ENCODE measurements around the gene ATP8B3. TPM values are rescaled to one million over a fixed set of nuclear protein-coding genes. Genes with fewer than 3 reads are reported as not detected.
"Not testable (repeated sequence)": the region's sequence is repeated elsewhere in the genome, so short reads cannot be mapped to it uniquely, and the experiment has no call there.

Gene ATP8B3
- total RNA-seq, 1 experiment from 2014 or later, result 9.6 TPM

DNA sequence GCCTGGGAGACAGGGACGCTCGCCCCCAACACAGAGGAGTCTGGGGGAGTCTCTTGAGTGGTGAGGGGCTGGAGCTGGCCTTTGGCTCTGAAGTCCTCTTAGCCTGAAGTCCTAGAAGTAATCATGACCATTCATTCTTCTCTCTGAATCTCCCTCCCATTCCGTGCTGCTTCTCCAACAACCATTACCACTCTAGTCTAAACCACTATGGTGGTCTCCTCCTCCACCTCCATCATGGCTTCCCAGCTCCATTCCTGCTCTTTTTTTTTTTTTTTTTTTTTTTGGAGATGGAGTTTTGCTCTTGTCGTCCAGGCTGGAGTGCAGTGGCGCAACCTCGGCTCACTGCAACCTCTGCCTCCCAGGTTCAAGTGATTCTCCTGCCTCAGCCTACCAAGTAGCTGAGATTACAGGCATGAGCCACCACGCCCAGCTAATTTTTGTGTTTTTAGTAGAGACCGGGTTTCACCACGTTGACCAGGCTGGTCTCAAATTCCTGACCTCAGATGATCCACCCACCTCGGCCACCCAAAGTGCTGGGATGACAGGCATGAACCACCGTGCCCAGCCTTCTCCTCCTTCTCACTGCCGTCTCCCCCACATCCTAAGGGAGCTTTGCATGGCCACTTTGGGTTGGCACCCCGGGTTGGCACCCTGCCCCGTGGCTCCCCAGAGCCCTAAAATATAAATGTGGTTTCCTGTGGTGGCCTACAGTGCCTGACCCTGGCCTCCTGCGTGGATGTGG, 51.1 kb downstream of the ATP8B3 start:
- H4K20me1 ChIP-seq (ENCODE audit: control insufficient read depth, insufficient read depth, insufficient read length); H3K14ac ChIP-seq (ENCODE audit: insufficient read depth, low read length); H4K91ac ChIP-seq (ENCODE audit: insufficient read length, low read depth, low read length); H3K18ac ChIP-seq (ENCODE audit: insufficient read length, low read depth, low read length); H3K27ac ChIP-seq (ENCODE audit: insufficient read length, low read depth, low read length); H4K5ac ChIP-seq (ENCODE audit: insufficient read length, low read depth, low read length); H3K36me3 Mint-ChIP-seq (ENCODE audit: insufficient read depth in 1 of 3, low read depth in 3 of 3); H3K9ac ChIP-seq (ENCODE audit: extremely low read depth, insufficient read length, low read length); H2AK5ac ChIP-seq (ENCODE audit: insufficient read length, low read length); H3K4ac ChIP-seq (ENCODE audit: low read depth, low read length); H3K79me1 ChIP-seq (ENCODE audit: insufficient read depth, low read depth, low read length, poor library complexity, severe bottlenecking); H2BK5ac ChIP-seq (ENCODE audit: insufficient read length, low read length); H3K4me1 ChIP-seq (ENCODE audit: insufficient read depth, low read length); H3K9me3 ChIP-seq (ENCODE audit: control insufficient read depth, low read depth, low read length); H3K23ac ChIP-seq (ENCODE audit: insufficient read length, low read depth, low read length); DNase-seq; H2BK12ac ChIP-seq (ENCODE audit: insufficient read length, low read depth, low read length); H3K27ac Mint-ChIP-seq; H2AFZ ChIP-seq (ENCODE audit: low read length); H3T11ph ChIP-seq (ENCODE audit: low read length); H4K8ac ChIP-seq (replicated peaks; ENCODE audit: insufficient read length, low read depth, low read length); H3K4me2 ChIP-seq (ENCODE audit: insufficient read depth, insufficient read length, low read length); H3K56ac ChIP-seq (ENCODE audit: insufficient read length, low read depth, low read length); H3K79me2 ChIP-seq (ENCODE audit: insufficient read depth, low read length); H3K23me2 ChIP-seq (ENCODE audit: insufficient read length, low read depth, low read length, poor library complexity, severe bottlenecking); H2BK15ac ChIP-seq (ENCODE audit: low read depth, low read length); H2BK20ac ChIP-seq (ENCODE audit: low read depth, low read length, poor library complexity, severe bottlenecking); H2BK120ac ChIP-seq (ENCODE audit: low read depth, low read length, poor library complexity, severe bottlenecking): not testable (repeated sequence)
- Mint-ChIP-seq H3K4me3 (peak overlapping the region in 1 of 2 experiments; percentile 46; a peak in 2 of 5 replicates), H3K4me1 (peaks cover 0 to 39% of the 10 kb centered on the region in 2 experiments; a peak in 2 of 4 replicates), H3K9me3 (peaks cover 2 to 12% of the 10 kb centered on the region in 2 experiments; a peak in 4 of 5 replicates), H3K27me3 (ENCODE audit: low read depth) (peaks cover 100% of the 10 kb centered on the region)
- peaks cover 98% of the 10 kb centered on the region for H3K27me3 ChIP-seq (ENCODE audit: insufficient read depth, low read length)
- WGBS (ENCODE audit: extremely low coverage, insufficient read length, low lambda C conversion rate), result no CpG with 5 or more reads among the region's 15 CpGs

Measured in H9 (cell line).